ENCODE measurements around the gene MDC1. TPM values are rescaled to one million over a fixed set of nuclear protein-coding genes. Genes with fewer than 3 reads are reported as not detected.

The MDC1 gene
- total RNA-seq, 2 experiments from 2014 or later: 50.5 to 56.8 TPM

DNA sequence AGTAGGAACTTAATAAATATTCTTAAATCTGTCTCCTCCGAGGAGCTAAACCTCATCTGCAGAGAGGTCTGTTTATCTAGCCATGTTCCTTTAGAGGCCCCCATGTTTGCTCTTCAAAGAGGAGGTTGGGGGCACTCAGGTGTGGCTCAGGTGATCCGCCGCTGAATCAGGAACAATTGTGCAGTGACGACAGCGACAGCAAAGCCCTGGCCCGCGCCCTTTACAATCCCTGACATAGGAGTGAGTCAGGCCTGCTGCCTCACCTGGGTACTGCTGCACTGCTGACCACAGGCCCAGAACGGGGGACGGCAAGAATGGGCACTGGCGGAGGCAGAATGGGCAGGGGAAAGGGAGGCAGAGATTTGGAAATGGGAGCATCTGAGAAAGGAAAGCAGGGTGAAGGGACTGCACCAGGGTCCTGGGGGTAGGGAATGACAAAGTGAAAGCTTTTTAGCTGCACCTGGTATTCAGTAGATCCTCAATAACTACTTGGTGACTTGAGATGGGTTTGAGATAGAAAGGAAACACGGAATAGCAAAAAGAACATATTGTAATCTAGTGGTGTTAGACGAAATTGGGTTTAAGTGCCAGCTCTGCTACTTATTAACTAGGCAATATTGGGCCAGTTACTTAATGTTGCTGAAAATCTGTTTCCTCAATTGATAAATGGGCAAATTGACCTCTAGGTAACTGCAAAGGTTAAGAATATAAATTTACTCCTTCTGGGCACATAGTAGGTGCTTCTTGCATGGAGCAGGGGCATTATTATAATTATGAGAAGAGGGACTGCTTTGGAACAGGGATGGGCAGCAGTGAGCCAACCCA, 32.7 kb upstream of the MDC1 start:
- Mint-ChIP-seq H3K27ac (no peak overlapping the region), H3K4me3 (no peak overlapping the region), H3K36me3 (ENCODE audit: low read depth) (no peaks in the 10 kb centered on the region), H3K9me3 (no peaks in the 10 kb centered on the region), H3K4me1 (ENCODE audit: low read depth) (peaks cover 19% of the 10 kb centered on the region), H3K27me3 (no peaks in the 10 kb centered on the region)
- no peak overlapping the region for H3K4me3 ChIP-seq (ENCODE audit: low read length)
- TF ChIP-seq, protein P1, sequence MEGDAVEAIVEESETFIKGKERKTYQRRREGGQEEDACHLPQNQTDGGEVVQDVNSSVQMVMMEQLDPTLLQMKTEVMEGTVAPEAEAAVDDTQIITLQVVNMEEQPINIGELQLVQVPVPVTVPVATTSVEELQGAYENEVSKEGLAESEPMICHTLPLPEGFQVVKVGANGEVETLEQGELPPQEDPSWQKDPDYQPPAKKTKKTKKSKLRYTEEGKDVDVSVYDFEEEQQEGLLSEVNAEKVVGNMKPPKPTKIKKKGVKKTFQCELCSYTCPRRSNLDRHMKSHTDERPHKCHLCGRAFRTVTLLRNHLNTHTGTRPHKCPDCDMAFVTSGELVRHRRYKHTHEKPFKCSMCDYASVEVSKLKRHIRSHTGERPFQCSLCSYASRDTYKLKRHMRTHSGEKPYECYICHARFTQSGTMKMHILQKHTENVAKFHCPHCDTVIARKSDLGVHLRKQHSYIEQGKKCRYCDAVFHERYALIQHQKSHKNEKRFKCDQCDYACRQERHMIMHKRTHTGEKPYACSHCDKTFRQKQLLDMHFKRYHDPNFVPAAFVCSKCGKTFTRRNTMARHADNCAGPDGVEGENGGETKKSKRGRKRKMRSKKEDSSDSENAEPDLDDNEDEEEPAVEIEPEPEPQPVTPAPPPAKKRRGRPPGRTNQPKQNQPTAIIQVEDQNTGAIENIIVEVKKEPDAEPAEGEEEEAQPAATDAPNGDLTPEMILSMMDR (IDR thresholded peaks at IDR 0.05): no peak
- intact Hi-C loops (cut with DNase I, micrococcal nuclease): loop anchor here in 1 of 2 experiments (10.0 kb wide), 1 partner anchor 335 kb away; no protein-coding TSS in a partner anchor
- H3K4me1 ChIP-seq (ENCODE audit: insufficient read depth, low read length): peaks cover 2% of the 10 kb centered on the region
- ChIA-PET POLR2A (interaction anchor here (0.7 kb wide), 1 partner anchor 11 kb away, joined by 3 read pairs; no protein-coding TSS in a partner anchor), CTCF (no interaction called here)
- no peak overlapping the region for H3K27ac ChIP-seq (ENCODE audit: low read depth in 1 of 2, low read length in 2 of 2)
- no peaks in the 10 kb centered on the region for H3K36me3 ChIP-seq (ENCODE audit: insufficient read depth, low read length)
- ATAC-seq (ENCODE audit: poor library complexity): no peak
- H3K9me3 ChIP-seq (ENCODE audit: control insufficient read depth in 1 of 2, insufficient read depth in 1 of 2, low read length in 2 of 2): no peaks in the 10 kb centered on the region
- H3K27me3 ChIP-seq (ENCODE audit: control insufficient read depth in 1 of 2, insufficient read depth in 2 of 2, low read length in 2 of 2): no peaks in the 10 kb centered on the region
- DNase-seq: no peak

DNA sequence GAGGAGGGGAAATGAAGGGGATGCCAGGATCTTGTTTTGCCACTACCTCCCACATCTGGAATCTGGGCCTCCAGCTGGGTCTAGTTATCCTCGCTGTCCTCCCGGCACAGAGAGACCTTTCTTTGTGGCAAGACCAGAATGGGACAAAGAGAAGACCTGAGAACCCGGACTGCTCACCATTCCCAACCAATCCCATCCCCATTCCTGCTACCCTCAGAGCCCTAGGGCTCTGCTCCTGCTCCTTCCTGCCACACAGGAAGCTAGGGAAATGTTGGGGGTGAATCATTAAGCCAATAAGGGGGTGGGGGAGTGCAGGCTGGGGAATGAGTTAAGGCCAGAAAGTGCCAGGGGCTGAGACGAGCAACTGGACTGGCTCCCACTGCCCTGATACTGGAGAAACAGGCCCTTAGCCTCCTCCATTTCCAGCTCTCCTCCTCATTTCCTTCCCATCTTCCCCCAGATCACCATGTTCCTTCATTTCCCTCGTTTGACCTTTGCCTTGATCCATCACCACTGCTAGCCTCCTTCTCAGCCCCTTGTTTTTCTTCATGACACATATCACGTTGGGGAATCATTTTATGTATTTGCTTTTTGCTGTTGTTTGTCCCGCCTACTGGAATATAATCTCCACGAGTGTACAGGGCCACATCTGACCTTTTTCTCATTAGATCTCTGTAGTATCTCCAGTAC, 31.9 kb upstream of the MDC1 start:
- intact Hi-C loops (cut with DNase I, micrococcal nuclease): loop anchor here in 1 of 2 experiments (10.0 kb wide), 1 partner anchor 336 kb away; no protein-coding TSS in a partner anchor
- no peak for ATAC-seq (ENCODE audit: poor library complexity)
- H3K27ac Mint-ChIP-seq: no peak overlapping the region
- POLR2A ChIA-PET: interaction anchor here (0.7 kb wide), 1 partner anchor 11 kb away, joined by 3 read pairs; no protein-coding TSS in a partner anchor
- H3K4me1 Mint-ChIP-seq (ENCODE audit: low read depth): peaks cover 20% of the 10 kb centered on the region
- H3K4me3 Mint-ChIP-seq: no peak overlapping the region
- CTCF ChIA-PET: no interaction called here
- H3K27me3 ChIP-seq (ENCODE audit: control insufficient read depth in 1 of 2, insufficient read depth in 2 of 2, low read length in 2 of 2): no peaks in the 10 kb centered on the region
- no peak overlapping the region for H3K4me3 ChIP-seq (ENCODE audit: low read length)
- H3K9me3 ChIP-seq (ENCODE audit: control insufficient read depth in 1 of 2, insufficient read depth in 1 of 2, low read length in 2 of 2): no peaks in the 10 kb centered on the region
- no peaks in the 10 kb centered on the region for H3K36me3 ChIP-seq (ENCODE audit: insufficient read depth, low read length)
- no peak overlapping the region for H3K27ac ChIP-seq (ENCODE audit: low read depth in 1 of 2, low read length in 2 of 2)
- peaks cover 10% of the 10 kb centered on the region for H3K4me1 ChIP-seq (ENCODE audit: insufficient read depth, low read length)
- no peaks in the 10 kb centered on the region for H3K27me3 Mint-ChIP-seq
- no peaks in the 10 kb centered on the region for H3K36me3 Mint-ChIP-seq (ENCODE audit: low read depth)
- TF ChIP-seq, protein P1 (IDR thresholded peaks at IDR 0.05): no peak
- H3K9me3 Mint-ChIP-seq: no peaks in the 10 kb centered on the region
- DNase-seq: no peak

DNA sequence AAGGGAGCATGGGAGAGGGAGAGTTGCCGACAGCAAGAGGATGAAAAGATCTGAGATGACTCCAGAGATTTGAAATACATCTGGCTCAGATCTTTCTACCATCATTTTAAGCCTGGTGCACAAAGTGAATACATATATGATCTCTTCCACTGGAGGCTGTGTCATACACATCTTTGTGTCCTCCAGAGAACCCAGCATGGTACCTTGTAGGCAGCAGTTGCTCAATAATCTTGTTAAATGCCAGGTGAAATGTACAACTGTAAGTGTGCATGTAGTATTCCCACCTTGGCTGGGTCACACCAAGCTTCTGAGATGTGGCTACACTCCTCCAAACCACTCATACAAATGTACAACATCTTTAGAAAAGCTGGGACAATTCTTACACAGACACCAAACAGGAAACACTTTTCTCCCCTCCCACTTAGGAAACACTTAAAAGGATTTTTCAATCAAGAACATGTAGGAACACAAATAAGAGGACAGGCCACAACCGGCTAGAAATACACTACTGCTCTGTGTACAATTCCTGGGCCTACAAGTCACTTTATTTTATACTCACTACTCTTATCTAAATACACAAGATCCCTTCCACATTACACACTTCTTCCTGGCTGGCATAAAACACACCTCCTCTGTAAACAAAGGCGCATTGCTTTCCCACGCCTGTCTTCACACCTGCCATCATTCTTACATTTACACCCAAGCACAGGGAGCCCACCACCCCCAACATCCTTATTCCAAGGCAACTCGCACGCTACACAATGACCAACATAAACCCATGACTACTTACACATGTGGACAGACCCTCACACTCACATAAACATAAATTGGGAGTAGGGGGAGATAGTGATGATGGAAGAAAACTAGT, 31.1 kb upstream of the MDC1 start:
- no peaks in the 10 kb centered on the region for H3K9me3 Mint-ChIP-seq
- Histone ChIP-seq H3K4me1 (ENCODE audit: insufficient read depth, low read length) (peaks cover 17% of the 10 kb centered on the region), H3K9me3 (ENCODE audit: control insufficient read depth in 1 of 2, insufficient read depth in 1 of 2, low read length in 2 of 2) (no peaks in the 10 kb centered on the region), H3K36me3 (ENCODE audit: insufficient read depth, low read length) (no peaks in the 10 kb centered on the region), H3K4me3 (ENCODE audit: low read length) (no peak overlapping the region), H3K27me3 (ENCODE audit: control insufficient read depth in 1 of 2, insufficient read depth in 2 of 2, low read length in 2 of 2) (no peaks in the 10 kb centered on the region), H3K27ac (ENCODE audit: low read depth in 1 of 2, low read length in 2 of 2) (no peak overlapping the region)
- peaks cover 28% of the 10 kb centered on the region for H3K4me1 Mint-ChIP-seq (ENCODE audit: low read depth)
- peaks cover 4% of the 10 kb centered on the region for H3K36me3 Mint-ChIP-seq (ENCODE audit: low read depth)
- ATAC-seq (ENCODE audit: poor library complexity) (no peak), DNase-seq (no peak)
- intact Hi-C loops (cut with DNase I, micrococcal nuclease): loop anchor here in 1 of 2 experiments (10.0 kb wide), 1 partner anchor 337 kb away; no protein-coding TSS in a partner anchor
- H3K27ac Mint-ChIP-seq: no peak overlapping the region
- TF ChIP-seq, protein P1 (IDR thresholded peaks at IDR 0.05): no peak
- no peak overlapping the region for H3K4me3 Mint-ChIP-seq
- CTCF ChIA-PET: no interaction called here
- H3K27me3 Mint-ChIP-seq: no peaks in the 10 kb centered on the region
- POLR2A ChIA-PET: interaction anchor here (1.1 kb wide), 1 partner anchor 46 kb away, joined by 3 read pairs; no protein-coding TSS in a partner anchor

Measured in CD4-positive, alpha-beta T cell (primary cell).